GM21825 (cell line): ENCODE data around the gene CYP1B1.
"Not testable (repeated sequence)": the region's sequence is repeated elsewhere in the genome, so short reads cannot be mapped to it uniquely, and the experiment has no call there.

ENCODE experiments used
- ATAC-seq: cut with Tn5 transposase; IDR thresholded peaks from one replicate; pipeline ENCODE4 v1.9.1; 2021; ENCODE audit warnings: mild to moderate bottlenecking, moderate library complexity; ENCODE audit not compliant: unreplicated experiment

The CYP1B1 gene

GRCh38 chr2:38099099-38100028 is 23.4 kb upstream of the CYP1B1 start:
- no peak for ATAC-seq

- no peak for ATAC-seq
These were observed 22.6 kb upstream of the CYP1B1 start for GRCh38 chr2:38098421-38099098.

- no peak for ATAC-seq
These were observed 22.0 kb upstream of the CYP1B1 start for GRCh38 chr2:38097988-38098385.

GRCh38 chr2:38097258-38097987 is 21.5 kb upstream of the CYP1B1 start:
- ATAC-seq = no peak

- no peak for ATAC-seq
These were observed 20.3 kb upstream of the CYP1B1 start for GRCh38 chr2:38095996-38096861.

- ATAC-seq = no peak
These were observed 19.4 kb upstream of the CYP1B1 start for GRCh38 chr2:38095079-38095995.

- no peak for ATAC-seq
These were observed 17.7 kb upstream of the CYP1B1 start for GRCh38 chr2:38093527-38094165.

GRCh38 chr2:38092196-38092902 is 16.4 kb upstream of the CYP1B1 start:
- ATAC-seq = no peak

- no peak for ATAC-seq
These were observed 15.8 kb upstream of the CYP1B1 start for GRCh38 chr2:38091760-38092159.

- ATAC-seq = no peak
These were observed 15.0 kb upstream of the CYP1B1 start for GRCh38 chr2:38090928-38091327.

- ATAC-seq = not testable (repeated sequence)
These were observed 14.3 kb upstream of the CYP1B1 start for GRCh38 chr2:38090212-38090611.

GRCh38 chr2:38085998-38086698 is 10.2 kb upstream of the CYP1B1 start:
- ATAC-seq = not testable (repeated sequence)

GRCh38 chr2:38084556-38084955 is 8.6 kb upstream of the CYP1B1 start:
- ATAC-seq = not testable (repeated sequence)

- not testable (repeated sequence) for ATAC-seq
These were observed 6.8 kb upstream of the CYP1B1 start for GRCh38 chr2:38082727-38083126.

- no peak for ATAC-seq
These were observed 4.4 kb upstream of the CYP1B1 start for GRCh38 chr2:38080346-38080745.

GRCh38 chr2:38079116-38080052 is 3.4 kb upstream of the CYP1B1 start:
- ATAC-seq = no peak

GRCh38 chr2:38077431-38077769 is 1.4 kb upstream of the CYP1B1 start:
- no peak for ATAC-seq
